HG03095 (cell line): Measurements from ENCODE around the gene SNX3.
"Not testable (repeated sequence)": the region's sequence is repeated elsewhere in the genome, so short reads cannot be mapped to it uniquely, and the experiment has no call there.

Experiments
- ATAC-seq: cut with Tn5 transposase; IDR thresholded peaks from one replicate; pipeline ENCODE4 v1.9.1; 2021; ENCODE audit warnings: moderate library complexity; ENCODE audit not compliant: unreplicated experiment

SNX3 gene

GRCh38 chr6:108260809-108261569, at the start of gene SNX3:
SNX3 (minus strand) TSS chr6:108261040; CDS start chr6:108260921, 119 bp downstream.
- ATAC-seq, result peak; percentile 82

- no peak for ATAC-seq
Measured at GRCh38 chr6:108309844-108310243, 49.0 kb upstream of the SNX3 start.

GRCh38 chr6:108308641-108309040, 47.8 kb upstream of the SNX3 start:
- not testable (repeated sequence) for ATAC-seq

- no peak for ATAC-seq
Measured at GRCh38 chr6:108304646-108305045, 43.8 kb upstream of the SNX3 start.

GRCh38 chr6:108302386-108302785, 41.5 kb upstream of the SNX3 start:
- no peak for ATAC-seq

GRCh38 chr6:108295676-108296075, 34.8 kb upstream of the SNX3 start:
- ATAC-seq, result no peak

GRCh38 chr6:108294727-108295625, 34.1 kb upstream of the SNX3 start, which contains the start of gene AFG1L:
AFG1L (plus strand) TSS chr6:108295054; CDS start chr6:108295080, 26 bp downstream.
- ATAC-seq, result peak; percentile 87

GRCh38 chr6:108294297-108294726, 33.5 kb upstream of the SNX3 start:
- ATAC-seq, result peak; percentile 27

- no peak for ATAC-seq
Measured at GRCh38 chr6:108293527-108294296, 32.9 kb upstream of the SNX3 start.

GRCh38 chr6:108292561-108292960, 31.7 kb upstream of the SNX3 start:
- ATAC-seq, result not testable (repeated sequence)

- ATAC-seq, result no peak
Measured at GRCh38 chr6:108291091-108291490, 30.3 kb upstream of the SNX3 start.

GRCh38 chr6:108288742-108289141, 27.9 kb upstream of the SNX3 start:
- ATAC-seq, result no peak

GRCh38 chr6:108287373-108287772, 26.5 kb upstream of the SNX3 start:
- no peak for ATAC-seq

- no peak for ATAC-seq
Measured at GRCh38 chr6:108286366-108286765, 25.5 kb upstream of the SNX3 start.

GRCh38 chr6:108285381-108285780, 24.5 kb upstream of the SNX3 start:
- ATAC-seq, result no peak

- no peak for ATAC-seq
Measured at GRCh38 chr6:108277831-108278230, 17.0 kb upstream of the SNX3 start.

GRCh38 chr6:108277295-108277694, 16.5 kb upstream of the SNX3 start:
- no peak for ATAC-seq

GRCh38 chr6:108275976-108276375, 15.1 kb upstream of the SNX3 start:
- ATAC-seq, result no peak

GRCh38 chr6:108274546-108274945, 13.7 kb upstream of the SNX3 start:
- ATAC-seq, result no peak

- not testable (repeated sequence) for ATAC-seq
Measured at GRCh38 chr6:108269955-108270354, 9.1 kb upstream of the SNX3 start.

GRCh38 chr6:108268845-108269244, 8.0 kb upstream of the SNX3 start:
- ATAC-seq, result no peak
